MCF 10A (cell line): Measurements from ENCODE around the gene MRPS16. TPM values are rescaled to one million over a fixed set of nuclear protein-coding genes. Genes with fewer than 3 reads are reported as not detected.
A peak's percentile ranks its signal among the peaks of the same experiment; 100 is the strongest.

Source experiments
- BruUV-seq: library from RNA; stranded (reverse); fragments of 400-500 nt; replicated peaks from 2 replicates; lab custom pipeline; 2021; lab: Mats Ljungman, UMichigan
- CTCF ChIA-PET: fragments of 300-600 bp; sonication (Branson Sonifier 250); formaldehyde crosslinking; extraction: SDS; loops from one replicate; lab custom pipeline; 2021; ENCODE audit warnings: antibody characterized with exemption, inconsistent platforms; lab: Yijun Ruan, JAX
- POLR2A ChIA-PET: fragments of 300-600, 350-650 bp; sonication (Branson Sonifier 250); formaldehyde crosslinking; extraction: SDS; loops from one replicate; lab custom pipeline; 2020; ENCODE audit warnings: antibody characterized with exemption, inconsistent platforms; lab: Yijun Ruan, JAX
- DNase-seq: peaks from one replicate; pipeline ENCODE4 v3.0.0-alpha.2; 2018; ENCODE audit not compliant: unreplicated experiment
- H3K27ac Mint-ChIP-seq: one replicate; pipeline ENCODE4 v1.8.0; 2022; ENCODE audit warnings: mild to moderate bottlenecking, low read depth, mixed read lengths; ENCODE audit not compliant: unreplicated experiment
- H3K27me3 Mint-ChIP-seq: one replicate; pipeline ENCODE4 v1.8.0; 2022; ENCODE audit warnings: mixed read lengths; ENCODE audit not compliant: insufficient read depth, unreplicated experiment
- H3K36me3 Mint-ChIP-seq: one replicate; pipeline ENCODE4 v1.8.0; 2022; ENCODE audit warnings: mild to moderate bottlenecking, moderate library complexity, mixed read lengths; ENCODE audit not compliant: insufficient read depth, unreplicated experiment
- H3K4me1 Mint-ChIP-seq: one replicate; pipeline ENCODE4 v1.8.0; 2022; ENCODE audit warnings: mixed read lengths; ENCODE audit not compliant: insufficient read depth, unreplicated experiment
- H3K4me3 Mint-ChIP-seq: one replicate; pipeline ENCODE4 v1.8.0; 2022; ENCODE audit warnings: mild to moderate bottlenecking, moderate library complexity, mixed read lengths; ENCODE audit not compliant: unreplicated experiment
- H3K9me3 Mint-ChIP-seq: one replicate; pipeline ENCODE4 v1.8.0; 2022; ENCODE audit warnings: mixed read lengths; ENCODE audit not compliant: unreplicated experiment
- intact Hi-C: fragments of 100-400 bp; cut with micrococcal nuclease; formaldehyde crosslinking; loops from 2 replicates; pipeline ENCODE4 v1.14.1; 2022
- total RNA-seq: library from RNA; stranded (reverse); gene quantifications from 2 replicates; pipeline ENCODE4 v1.2.3, GENCODE V29; 2022
- TF ChIP-seq, protein P1 (sequence below): fragments of 200-600 bp; IDR thresholded peaks from one replicate; pipeline ENCODE4 v1.8.0; 2022; ENCODE audit warnings: antibody characterized with exemption, mild to moderate bottlenecking; ENCODE audit not compliant: unreplicated experiment

The MRPS16 gene
- total RNA-seq, 1 experiment from 2014 or later, result 203 TPM

- TF ChIP-seq, protein P1, sequence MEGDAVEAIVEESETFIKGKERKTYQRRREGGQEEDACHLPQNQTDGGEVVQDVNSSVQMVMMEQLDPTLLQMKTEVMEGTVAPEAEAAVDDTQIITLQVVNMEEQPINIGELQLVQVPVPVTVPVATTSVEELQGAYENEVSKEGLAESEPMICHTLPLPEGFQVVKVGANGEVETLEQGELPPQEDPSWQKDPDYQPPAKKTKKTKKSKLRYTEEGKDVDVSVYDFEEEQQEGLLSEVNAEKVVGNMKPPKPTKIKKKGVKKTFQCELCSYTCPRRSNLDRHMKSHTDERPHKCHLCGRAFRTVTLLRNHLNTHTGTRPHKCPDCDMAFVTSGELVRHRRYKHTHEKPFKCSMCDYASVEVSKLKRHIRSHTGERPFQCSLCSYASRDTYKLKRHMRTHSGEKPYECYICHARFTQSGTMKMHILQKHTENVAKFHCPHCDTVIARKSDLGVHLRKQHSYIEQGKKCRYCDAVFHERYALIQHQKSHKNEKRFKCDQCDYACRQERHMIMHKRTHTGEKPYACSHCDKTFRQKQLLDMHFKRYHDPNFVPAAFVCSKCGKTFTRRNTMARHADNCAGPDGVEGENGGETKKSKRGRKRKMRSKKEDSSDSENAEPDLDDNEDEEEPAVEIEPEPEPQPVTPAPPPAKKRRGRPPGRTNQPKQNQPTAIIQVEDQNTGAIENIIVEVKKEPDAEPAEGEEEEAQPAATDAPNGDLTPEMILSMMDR, result no peak
- Mint-ChIP-seq H3K27me3 (no peaks in the 10 kb centered on the region), H3K36me3 (no peaks in the 10 kb centered on the region), H3K27ac (no peak overlapping the region), H3K4me3 (no peak overlapping the region), H3K4me1 (no peaks in the 10 kb centered on the region), H3K9me3 (peaks cover 18% of the 10 kb centered on the region)
- CTCF ChIA-PET, result no interaction called here
- DNase-seq, result no peak
- POLR2A ChIA-PET, result no interaction called here
- intact Hi-C loops, result no loop called here
- BruUV-seq, result no TSS peak
Observed at GRCh38 chr10:73287441-73287840, 35.0 kb upstream of the MRPS16 start.

DNA sequence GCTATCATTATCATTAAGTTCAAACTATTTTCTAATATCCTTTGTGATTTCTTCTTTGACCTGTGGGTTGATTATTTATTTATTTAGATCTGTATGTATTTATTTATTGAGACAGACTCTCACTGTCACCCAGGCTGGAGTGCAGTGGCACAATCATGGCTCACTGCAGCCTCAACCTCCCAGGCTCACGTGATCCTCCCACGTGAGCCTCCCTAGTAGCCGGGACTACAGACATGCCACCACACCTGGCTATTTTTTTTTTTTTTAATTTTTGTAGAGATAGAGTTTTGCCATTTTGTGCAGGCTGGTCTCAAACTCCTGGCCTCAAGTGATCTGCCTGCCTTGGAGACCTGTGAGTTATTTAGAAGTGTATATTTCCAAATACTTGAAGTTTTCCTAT is 28.7 kb upstream of the MRPS16 start:
- Mint-ChIP-seq H3K4me3 (no peak overlapping the region), H3K27me3 (no peaks in the 10 kb centered on the region), H3K4me1 (no peaks in the 10 kb centered on the region), H3K36me3 (no peaks in the 10 kb centered on the region), H3K27ac (no peak overlapping the region), H3K9me3 (no peaks in the 10 kb centered on the region)
- TF ChIP-seq, protein P1, result no peak
- CTCF ChIA-PET, result no interaction called here
- intact Hi-C loops, result no loop called here
- DNase-seq, result no peak
- no TSS peak for BruUV-seq
- POLR2A ChIA-PET, result interaction anchor here (0.6 kb wide), 1 partner anchor 76 kb away, joined by 4 read pairs; no protein-coding TSS in a partner anchor

DNA sequence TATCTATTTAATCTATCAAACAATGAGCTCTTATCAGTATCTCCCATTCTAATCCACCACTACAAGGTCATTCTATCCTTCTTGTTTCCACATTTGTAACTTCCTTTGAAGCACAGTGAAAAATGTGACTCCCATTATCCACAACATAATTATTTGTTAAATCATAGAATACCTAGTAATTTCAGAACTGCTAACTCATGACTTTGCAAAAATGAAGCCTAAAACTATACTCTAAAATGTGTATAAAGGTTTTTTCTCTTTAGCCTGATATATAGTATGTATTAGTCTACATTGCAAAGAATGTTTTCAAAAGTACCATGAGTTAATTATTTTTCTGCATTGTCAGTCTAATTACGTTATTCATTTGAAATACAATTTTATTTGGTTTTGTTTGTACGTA is 12.0 kb upstream of the MRPS16 start:
- Mint-ChIP-seq H3K4me3 (no peak overlapping the region), H3K9me3 (no peaks in the 10 kb centered on the region), H3K36me3 (no peaks in the 10 kb centered on the region), H3K27me3 (no peaks in the 10 kb centered on the region), H3K4me1 (peaks cover 16% of the 10 kb centered on the region), H3K27ac (no peak overlapping the region)
- CTCF ChIA-PET, result interaction anchor here (0.5 to 1.8 kb wide), 11 partner anchors 10 to 380 kb away, joined by 3 to 9 read pairs (median 4); no protein-coding TSS in a partner anchor
- DNase-seq, result no peak
- TF ChIP-seq, protein P1, result no peak
- POLR2A ChIA-PET, result interaction anchor here (0.6 to 5.8 kb wide), 8 partner anchors 12 to 149 kb away, joined by 3 to 64 read pairs (median 9); partner anchors contain the start of genes ANXA7, CFAP70, DNAJC9 and MRPS16
- intact Hi-C loops, result loop anchor here (1.0 to 5.0 kb wide), 5 partner anchors 94 to 380 kb away; partner anchors contain the start of genes ANXA7, CFAP70 and PPP3CB
- BruUV-seq, result no TSS peak

- ChIA-PET CTCF (interaction anchor here (0.6 to 1.8 kb wide), 11 partner anchors 9 to 381 kb away, joined by 3 to 9 read pairs (median 5); no protein-coding TSS in a partner anchor), POLR2A (interaction anchor here (0.6 to 5.8 kb wide), 8 partner anchors 11 to 365 kb away, joined by 3 to 64 read pairs (median 9); partner anchors contain the start of genes ANXA7, CFAP70, DNAJC9 and MRPS16)
- Mint-ChIP-seq H3K27ac (peak overlapping the region; percentile 68), H3K27me3 (no peaks in the 10 kb centered on the region), H3K36me3 (no peaks in the 10 kb centered on the region), H3K4me1 (peaks cover 16% of the 10 kb centered on the region), H3K4me3 (no peak overlapping the region), H3K9me3 (no peaks in the 10 kb centered on the region)
- DNase-seq, result peak; percentile 38
- TF ChIP-seq, protein P1, result peak; percentile 41
- intact Hi-C loops, result loop anchor here (1.0 to 5.0 kb wide), 5 partner anchors 94 to 380 kb away; partner anchors contain the start of genes ANXA7, CFAP70 and PPP3CB
- no TSS peak for BruUV-seq
Observed at GRCh38 chr10:73263693-73264347, 11.4 kb upstream of the MRPS16 start.
